ENCODE measurements around the gene AGAP1. TPM values are rescaled to one million over a fixed set of nuclear protein-coding genes. Genes with fewer than 3 reads are reported as not detected.

The AGAP1 gene
- total RNA-seq, 4 donors from 2014 or later: 5.3 to 30.6 (median 19.2) TPM

DNA sequence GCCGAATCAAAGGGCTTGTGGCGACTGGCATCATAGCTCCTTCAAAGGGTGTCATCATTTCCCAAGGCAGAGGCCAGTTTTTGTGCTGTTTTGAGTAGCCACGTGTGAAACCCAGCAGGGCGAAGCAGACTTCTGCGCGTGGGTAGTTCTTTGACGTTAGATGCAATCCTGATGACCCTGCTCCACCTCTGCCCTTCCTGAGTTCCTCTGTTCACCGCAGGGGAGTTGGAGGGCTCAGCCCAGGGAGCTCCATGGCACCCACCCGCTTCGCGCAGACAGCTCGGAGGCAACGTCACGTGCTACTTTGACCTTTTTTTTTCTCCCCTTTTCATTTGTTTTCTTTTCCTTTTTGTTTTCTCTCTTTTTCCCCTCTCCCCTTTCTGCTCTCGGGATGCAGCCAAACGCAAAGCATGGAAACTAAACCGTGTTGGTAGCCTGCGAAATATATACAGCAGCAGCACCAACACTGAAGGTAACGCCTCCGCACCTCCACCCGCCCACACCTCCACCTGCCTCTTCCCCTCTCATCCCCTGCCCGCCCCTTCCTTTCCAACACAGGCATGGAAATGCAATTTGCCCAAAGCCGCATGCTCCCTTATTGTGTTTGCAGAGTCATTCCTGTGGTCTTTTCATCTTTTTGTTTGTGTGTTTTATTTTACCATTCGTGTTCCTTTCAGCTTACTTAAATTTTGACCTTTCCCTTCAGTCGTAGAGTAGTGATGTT is 520.7 kb downstream of the AGAP1 start:
- Histone ChIP-seq H3K9me3 (no peaks in the 10 kb centered on the region), H3K4me1 (no peaks in the 10 kb centered on the region), H3K4me3 (no peak overlapping the region), H3K36me3 (no peaks in the 10 kb centered on the region), H3K27ac (no peak overlapping the region), H3K27me3 (no peaks in the 10 kb centered on the region)
- TF ChIP-seq, protein P1, sequence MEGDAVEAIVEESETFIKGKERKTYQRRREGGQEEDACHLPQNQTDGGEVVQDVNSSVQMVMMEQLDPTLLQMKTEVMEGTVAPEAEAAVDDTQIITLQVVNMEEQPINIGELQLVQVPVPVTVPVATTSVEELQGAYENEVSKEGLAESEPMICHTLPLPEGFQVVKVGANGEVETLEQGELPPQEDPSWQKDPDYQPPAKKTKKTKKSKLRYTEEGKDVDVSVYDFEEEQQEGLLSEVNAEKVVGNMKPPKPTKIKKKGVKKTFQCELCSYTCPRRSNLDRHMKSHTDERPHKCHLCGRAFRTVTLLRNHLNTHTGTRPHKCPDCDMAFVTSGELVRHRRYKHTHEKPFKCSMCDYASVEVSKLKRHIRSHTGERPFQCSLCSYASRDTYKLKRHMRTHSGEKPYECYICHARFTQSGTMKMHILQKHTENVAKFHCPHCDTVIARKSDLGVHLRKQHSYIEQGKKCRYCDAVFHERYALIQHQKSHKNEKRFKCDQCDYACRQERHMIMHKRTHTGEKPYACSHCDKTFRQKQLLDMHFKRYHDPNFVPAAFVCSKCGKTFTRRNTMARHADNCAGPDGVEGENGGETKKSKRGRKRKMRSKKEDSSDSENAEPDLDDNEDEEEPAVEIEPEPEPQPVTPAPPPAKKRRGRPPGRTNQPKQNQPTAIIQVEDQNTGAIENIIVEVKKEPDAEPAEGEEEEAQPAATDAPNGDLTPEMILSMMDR (IDR thresholded peaks at IDR 0.05): no peak
- no peak for TF ChIP-seq POLR2A (IDR thresholded peaks at IDR 0.05)
- no peak for DNase-seq
- intact Hi-C loops (cut with DNase I; ENCODE audit: low total_unique reads): no loop called here

DNA sequence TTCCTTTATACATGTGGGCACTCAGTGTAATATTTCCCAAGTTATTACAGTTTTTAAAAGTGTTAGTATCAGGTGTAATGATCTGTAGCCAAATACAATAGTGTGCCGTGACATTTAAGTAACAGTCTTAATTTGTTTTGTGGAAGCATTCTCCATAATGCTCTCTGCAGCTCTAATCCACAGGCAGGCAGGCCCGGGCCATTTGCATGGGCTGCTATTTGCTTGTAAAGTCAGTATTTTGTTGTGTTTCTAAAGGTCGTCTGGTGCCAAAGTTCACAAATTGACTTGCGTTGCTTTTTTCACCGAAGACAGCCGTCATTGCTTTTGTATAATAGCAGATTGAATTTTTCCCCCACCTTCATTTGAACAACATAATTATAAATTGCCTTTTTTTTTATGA is 521.3 kb downstream of the AGAP1 start:
- no peaks in the 10 kb centered on the region for H3K36me3 ChIP-seq
- TF ChIP-seq, protein P1 (IDR thresholded peaks at IDR 0.05): no peak
- no peak for TF ChIP-seq POLR2A (IDR thresholded peaks at IDR 0.05)
- no peak overlapping the region for H3K4me3 ChIP-seq
- intact Hi-C loops (cut with DNase I; ENCODE audit: low total_unique reads): no loop called here
- H3K9me3 ChIP-seq: no peaks in the 10 kb centered on the region
- no peaks in the 10 kb centered on the region for H3K4me1 ChIP-seq
- no peak overlapping the region for H3K27ac ChIP-seq
- no peak for DNase-seq
- no peaks in the 10 kb centered on the region for H3K27me3 ChIP-seq

DNA sequence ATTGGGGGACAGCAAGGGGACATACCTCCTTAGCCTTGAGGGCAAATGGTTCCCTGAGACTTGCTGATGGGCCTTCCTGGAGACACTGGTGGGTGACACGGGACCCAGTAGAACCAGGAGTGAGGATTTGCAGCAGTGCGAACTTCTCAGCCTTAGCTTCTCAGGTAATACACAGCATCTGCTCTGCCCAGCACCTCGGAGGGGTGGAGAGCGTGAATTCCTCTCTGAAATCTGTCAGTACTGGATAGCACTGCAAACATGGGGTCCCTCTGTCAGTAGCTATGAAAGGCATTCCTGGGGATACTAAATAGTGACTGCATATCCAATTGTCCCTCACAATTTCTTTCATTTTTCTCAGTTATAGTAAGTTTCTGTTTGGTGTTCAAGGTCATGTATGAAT is 522.7 kb downstream of the AGAP1 start:
- no peak overlapping the region for H3K4me3 ChIP-seq
- no peaks in the 10 kb centered on the region for H3K9me3 ChIP-seq
- H3K27me3 ChIP-seq: no peaks in the 10 kb centered on the region
- H3K4me1 ChIP-seq: no peaks in the 10 kb centered on the region
- H3K36me3 ChIP-seq: no peaks in the 10 kb centered on the region
- no peak overlapping the region for H3K27ac ChIP-seq
- intact Hi-C loops (cut with DNase I; ENCODE audit: low total_unique reads): no loop called here
- no peak for TF ChIP-seq POLR2A (IDR thresholded peaks at IDR 0.05)
- TF ChIP-seq, protein P1 (IDR thresholded peaks at IDR 0.05): no peak
- no peak for DNase-seq

DNA sequence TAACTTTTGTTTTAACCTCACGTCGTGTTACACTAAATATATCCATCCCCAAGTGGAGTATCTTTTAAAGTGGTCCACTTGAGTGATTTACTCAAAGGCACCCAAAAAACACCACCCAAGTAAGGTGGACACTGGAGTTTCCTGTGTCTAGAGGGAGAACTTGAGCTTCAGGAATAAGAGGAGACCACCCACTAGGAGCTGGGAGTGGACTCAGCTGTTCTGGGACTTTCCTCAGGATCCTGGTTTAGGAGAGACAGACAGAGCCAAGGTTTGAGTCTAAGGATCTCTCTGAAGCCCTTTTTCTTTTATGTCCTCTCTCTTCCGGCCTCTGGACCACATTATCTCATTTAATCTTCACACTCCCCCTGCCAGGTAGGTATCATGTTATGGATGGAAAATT is 523.6 kb downstream of the AGAP1 start:
- Histone ChIP-seq H3K4me3 (no peak overlapping the region), H3K27ac (no peak overlapping the region), H3K36me3 (no peaks in the 10 kb centered on the region), H3K9me3 (no peaks in the 10 kb centered on the region), H3K4me1 (no peaks in the 10 kb centered on the region), H3K27me3 (no peaks in the 10 kb centered on the region)
- DNase-seq: no peak
- intact Hi-C loops (cut with DNase I; ENCODE audit: low total_unique reads): no loop called here
- TF ChIP-seq, protein P1 (IDR thresholded peaks at IDR 0.05): no peak
- TF ChIP-seq POLR2A (IDR thresholded peaks at IDR 0.05): no peak

DNA sequence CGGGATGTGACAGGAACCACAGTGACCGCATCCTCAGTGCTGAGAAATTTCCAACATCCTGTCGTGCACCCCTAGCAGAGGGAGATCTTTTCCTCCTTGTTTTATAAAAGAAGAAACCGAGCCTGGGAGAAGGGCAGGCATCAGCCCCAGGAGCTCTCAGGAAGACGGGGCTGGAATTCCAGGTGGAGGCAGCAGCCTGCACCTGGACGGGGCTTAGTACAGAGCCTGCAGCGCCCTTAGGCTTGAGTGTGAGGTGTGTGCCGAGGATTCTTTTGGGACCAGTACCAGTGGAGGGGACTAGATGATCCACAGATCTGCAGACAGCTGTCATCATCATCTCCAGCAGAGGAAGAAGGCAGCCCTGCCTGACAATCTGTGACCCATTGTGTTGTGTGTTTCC is 525.6 kb downstream of the AGAP1 start:
- H3K9me3 ChIP-seq: no peaks in the 10 kb centered on the region
- intact Hi-C loops (cut with DNase I; ENCODE audit: low total_unique reads): no loop called here
- TF ChIP-seq POLR2A (IDR thresholded peaks at IDR 0.05): no peak
- TF ChIP-seq, protein P1 (IDR thresholded peaks at IDR 0.05): no peak
- no peaks in the 10 kb centered on the region for H3K27me3 ChIP-seq
- H3K4me3 ChIP-seq: no peak overlapping the region
- H3K36me3 ChIP-seq: no peaks in the 10 kb centered on the region
- no peaks in the 10 kb centered on the region for H3K4me1 ChIP-seq
- DNase-seq: no peak
- no peak overlapping the region for H3K27ac ChIP-seq

All from uterus (tissue), 4 donors.